ENCODE measurements around the gene RAB15. TPM values are rescaled to one million over a fixed set of nuclear protein-coding genes. Genes with fewer than 3 reads are reported as not detected.

RAB15 gene
- total RNA-seq, 3 donors from 2014 or later, result 1.3 to 24.0 (median 17.7) TPM

DNA sequence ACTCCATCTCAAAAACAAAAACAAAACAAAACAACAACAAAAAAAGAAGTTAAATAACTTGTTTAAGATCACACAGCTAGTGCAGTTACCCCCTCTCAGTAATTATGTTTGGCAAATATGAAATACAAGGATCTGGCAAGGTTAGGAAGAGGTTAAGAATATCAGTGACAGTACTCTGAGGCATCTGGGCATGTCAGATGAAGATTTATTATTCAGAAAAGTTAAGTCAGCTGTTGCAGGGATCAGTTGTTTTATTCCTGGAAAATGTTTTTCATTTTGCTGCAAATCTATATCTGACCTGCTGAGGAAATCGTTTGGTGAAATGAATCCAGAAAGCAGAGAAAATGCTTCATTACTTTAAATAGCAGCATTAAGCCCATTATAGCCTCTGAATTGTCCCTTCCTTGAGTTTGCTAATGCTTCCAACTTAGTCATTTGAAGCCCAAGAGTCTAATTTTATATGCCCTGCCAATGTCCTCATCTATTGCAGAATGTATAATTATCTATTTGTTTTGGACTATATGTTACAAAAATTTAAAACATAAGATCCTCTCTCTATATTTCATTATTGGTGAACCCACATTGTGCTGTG, 37.7 kb downstream of the RAB15 start:
- Histone ChIP-seq H3K9me3 (no peaks in the 10 kb centered on the region), H3K27ac (no peak overlapping the region), H3K36me3 (no peaks in the 10 kb centered on the region), H3K27me3 (no peaks in the 10 kb centered on the region), H3K4me1 (no peaks in the 10 kb centered on the region), H3K4me3 (no peak overlapping the region)
- no peak for DNase-seq (ENCODE audit: low spot score in 2 of 2)
- TF ChIP-seq POLR2A (IDR thresholded peaks at IDR 0.05) (no peak), POLR2AphosphoS5 (IDR thresholded peaks at IDR 0.05) (no peak)
- TF ChIP-seq, protein P1, sequence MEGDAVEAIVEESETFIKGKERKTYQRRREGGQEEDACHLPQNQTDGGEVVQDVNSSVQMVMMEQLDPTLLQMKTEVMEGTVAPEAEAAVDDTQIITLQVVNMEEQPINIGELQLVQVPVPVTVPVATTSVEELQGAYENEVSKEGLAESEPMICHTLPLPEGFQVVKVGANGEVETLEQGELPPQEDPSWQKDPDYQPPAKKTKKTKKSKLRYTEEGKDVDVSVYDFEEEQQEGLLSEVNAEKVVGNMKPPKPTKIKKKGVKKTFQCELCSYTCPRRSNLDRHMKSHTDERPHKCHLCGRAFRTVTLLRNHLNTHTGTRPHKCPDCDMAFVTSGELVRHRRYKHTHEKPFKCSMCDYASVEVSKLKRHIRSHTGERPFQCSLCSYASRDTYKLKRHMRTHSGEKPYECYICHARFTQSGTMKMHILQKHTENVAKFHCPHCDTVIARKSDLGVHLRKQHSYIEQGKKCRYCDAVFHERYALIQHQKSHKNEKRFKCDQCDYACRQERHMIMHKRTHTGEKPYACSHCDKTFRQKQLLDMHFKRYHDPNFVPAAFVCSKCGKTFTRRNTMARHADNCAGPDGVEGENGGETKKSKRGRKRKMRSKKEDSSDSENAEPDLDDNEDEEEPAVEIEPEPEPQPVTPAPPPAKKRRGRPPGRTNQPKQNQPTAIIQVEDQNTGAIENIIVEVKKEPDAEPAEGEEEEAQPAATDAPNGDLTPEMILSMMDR (IDR thresholded peaks at IDR 0.05), result no peak
- intact Hi-C loops (cut with DNase I; ENCODE audit: low total_unique reads), result loop anchor here (5.0 kb wide), 1 partner anchor 863 kb away; no protein-coding TSS in a partner anchor

GRCh38 chr14:64932231-64932630, 39.9 kb downstream of the RAB15 start:
- H3K9me3 ChIP-seq, result no peaks in the 10 kb centered on the region
- H3K36me3 ChIP-seq, result no peaks in the 10 kb centered on the region
- no peak overlapping the region for H3K4me3 ChIP-seq
- H3K27ac ChIP-seq, result no peak overlapping the region
- H3K4me1 ChIP-seq, result no peaks in the 10 kb centered on the region
- intact Hi-C loops (cut with DNase I; ENCODE audit: low total_unique reads), result loop anchor here (5.0 kb wide), 1 partner anchor 865 kb away; no protein-coding TSS in a partner anchor
- H3K27me3 ChIP-seq, result no peaks in the 10 kb centered on the region
- DNase-seq (ENCODE audit: low spot score in 2 of 2), result no peak
- TF ChIP-seq POLR2AphosphoS5 (IDR thresholded peaks at IDR 0.05), result no peak
- TF ChIP-seq POLR2A (IDR thresholded peaks at IDR 0.05), result no peak
- TF ChIP-seq, protein P1 (IDR thresholded peaks at IDR 0.05), result no peak

- H3K36me3 ChIP-seq, result no peaks in the 10 kb centered on the region
- no peaks in the 10 kb centered on the region for H3K9me3 ChIP-seq
- H3K4me1 ChIP-seq, result no peaks in the 10 kb centered on the region
- H3K27ac ChIP-seq, result peak overlapping the region in 1 of 2 donors; percentile 17
- TF ChIP-seq POLR2AphosphoS5 (IDR thresholded peaks at IDR 0.05) (no peak), POLR2A (IDR thresholded peaks at IDR 0.05) (no peak)
- TF ChIP-seq, protein P1 (IDR thresholded peaks at IDR 0.05), result no peak
- H3K27me3 ChIP-seq, result no peaks in the 10 kb centered on the region
- H3K4me3 ChIP-seq, result no peak overlapping the region
- no peak for DNase-seq (ENCODE audit: low spot score in 2 of 2)
- intact Hi-C loops (cut with DNase I; ENCODE audit: low total_unique reads), result loop anchor here (1.0 to 5.0 kb wide), 2 partner anchors 8 to 866 kb away; no protein-coding TSS in a partner anchor
These were observed 41.0 kb downstream of the RAB15 start for GRCh38 chr14:64931123-64931522.

GRCh38 chr14:64930085-64930843, 41.9 kb downstream of the RAB15 start:
- Histone ChIP-seq H3K27me3 (no peaks in the 10 kb centered on the region), H3K4me1 (no peaks in the 10 kb centered on the region), H3K27ac (peak overlapping the region; percentile 24 to 53), H3K4me3 (no peak overlapping the region), H3K9me3 (no peaks in the 10 kb centered on the region), H3K36me3 (no peaks in the 10 kb centered on the region)
- intact Hi-C loops (cut with DNase I; ENCODE audit: low total_unique reads), result loop anchor here (5.0 kb wide), 1 partner anchor 867 kb away; no protein-coding TSS in a partner anchor
- TF ChIP-seq POLR2AphosphoS5 (IDR thresholded peaks at IDR 0.05) (no peak), POLR2A (IDR thresholded peaks at IDR 0.05) (no peak)
- TF ChIP-seq, protein P1 (IDR thresholded peaks at IDR 0.05), result no peak
- DNase-seq (ENCODE audit: low spot score in 2 of 2), result no peak

DNA sequence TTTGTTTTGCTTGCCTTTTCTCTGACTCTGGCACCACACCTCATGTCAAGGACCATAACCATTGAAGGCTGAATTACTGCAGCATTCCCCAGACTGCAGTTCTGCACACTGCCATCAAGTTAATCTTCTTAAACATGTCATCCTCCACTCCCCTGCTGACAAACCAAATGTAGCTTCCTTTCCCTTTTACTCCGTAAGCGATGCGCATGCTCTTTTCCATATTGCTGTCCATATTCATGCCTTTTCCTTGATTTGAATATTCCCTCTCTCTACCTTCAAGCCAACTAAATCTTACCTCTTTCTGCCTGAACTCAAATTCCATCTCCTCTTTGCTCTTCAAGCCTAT, 43.1 kb downstream of the RAB15 start:
- no peaks in the 10 kb centered on the region for H3K4me1 ChIP-seq
- H3K27me3 ChIP-seq, result no peaks in the 10 kb centered on the region
- peak overlapping the region; percentile 24 to 61 for H3K27ac ChIP-seq
- no peaks in the 10 kb centered on the region for H3K9me3 ChIP-seq
- no peak overlapping the region for H3K4me3 ChIP-seq
- H3K36me3 ChIP-seq, result no peaks in the 10 kb centered on the region
- intact Hi-C loops (cut with DNase I; ENCODE audit: low total_unique reads), result no loop called here
- DNase-seq (ENCODE audit: low spot score in 2 of 2), result no peak
- TF ChIP-seq POLR2A (IDR thresholded peaks at IDR 0.05) (no peak), POLR2AphosphoS5 (IDR thresholded peaks at IDR 0.05) (no peak)
- TF ChIP-seq, protein P1 (IDR thresholded peaks at IDR 0.05), result no peak

Measured in breast epithelium (tissue), 4 donors.